IPS-NIHi11 (cell line): ENCODE measurements around the gene THAP4.

ENCODE experiments used
- DNase-seq: peaks from one replicate; pipeline ENCODE4 v3.0.0; 2012; ENCODE audit warnings: mixed read lengths, low spot score

THAP4 gene

DNA sequence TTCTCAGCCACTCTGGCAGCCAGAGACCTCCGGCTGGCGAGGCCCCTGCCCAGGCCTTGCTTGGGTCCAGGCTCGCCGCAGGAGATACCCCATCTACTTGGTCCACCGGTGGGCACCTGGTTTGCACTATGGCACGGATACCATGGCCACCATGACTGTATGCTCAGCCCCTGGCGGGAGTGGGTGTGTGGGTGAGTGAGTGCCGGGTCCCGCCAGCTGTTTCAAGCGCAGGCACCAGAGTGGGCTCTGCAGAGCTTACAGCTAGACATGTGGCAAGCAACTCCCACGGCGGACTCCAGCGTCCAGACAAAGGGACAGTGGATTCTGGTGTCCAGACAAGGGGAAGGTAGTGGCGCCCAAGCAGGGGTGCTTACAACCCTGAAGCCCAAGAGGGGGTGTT is 2.0 kb upstream of the THAP4 start:
- DNase-seq: no peak

- no peak for DNase-seq
Measured at GRCh38 chr2:241637795-241638660, 1.1 kb upstream of the THAP4 start.

GRCh38 chr2:241636182-241637017 is 558 bp downstream of the THAP4 start:
- DNase-seq: peak; percentile 80

DNA sequence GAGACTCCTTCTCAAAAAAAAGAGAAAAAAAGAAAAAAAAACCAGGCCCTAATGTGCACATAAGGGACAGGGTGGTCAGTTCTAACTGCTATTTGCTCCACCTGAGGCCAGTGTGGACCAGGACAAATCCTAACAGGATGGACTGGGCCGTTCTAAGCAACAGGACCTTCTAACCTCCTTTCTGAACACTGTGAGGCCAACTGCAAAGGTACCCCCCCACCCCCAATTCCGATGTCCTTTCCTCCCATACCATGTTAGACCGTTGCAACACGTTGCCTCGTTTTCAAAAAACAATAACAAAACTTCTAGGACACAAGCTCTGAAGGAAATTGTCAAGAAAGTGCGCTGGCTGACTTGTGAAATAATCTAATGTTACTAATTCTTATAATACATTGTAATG is 1.2 kb downstream of the THAP4 start:
- no peak for DNase-seq

DNA sequence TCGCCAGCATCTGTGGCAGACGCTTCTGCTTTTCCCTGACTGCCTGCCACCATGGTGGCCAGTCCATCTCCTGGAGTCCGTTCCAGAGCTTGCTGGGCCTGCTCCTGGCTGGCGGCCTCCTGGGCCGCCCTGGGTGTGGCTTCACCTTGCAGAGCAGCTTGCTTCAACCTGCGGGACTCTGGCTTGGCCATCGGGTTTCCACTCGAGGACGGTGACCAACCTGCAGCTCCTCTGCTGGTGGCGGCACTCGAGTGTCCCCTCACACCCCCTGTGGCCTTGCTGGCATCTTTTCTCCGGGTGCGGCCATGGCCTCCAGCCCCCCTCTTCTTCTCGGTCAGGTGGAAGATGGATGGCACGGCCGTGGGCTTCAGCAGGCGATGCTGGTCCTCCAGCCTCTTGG is 3.4 kb downstream of the THAP4 start:
- no peak for DNase-seq

GRCh38 chr2:241632478-241633325 is 4.3 kb downstream of the THAP4 start:
- no peak for DNase-seq

DNA sequence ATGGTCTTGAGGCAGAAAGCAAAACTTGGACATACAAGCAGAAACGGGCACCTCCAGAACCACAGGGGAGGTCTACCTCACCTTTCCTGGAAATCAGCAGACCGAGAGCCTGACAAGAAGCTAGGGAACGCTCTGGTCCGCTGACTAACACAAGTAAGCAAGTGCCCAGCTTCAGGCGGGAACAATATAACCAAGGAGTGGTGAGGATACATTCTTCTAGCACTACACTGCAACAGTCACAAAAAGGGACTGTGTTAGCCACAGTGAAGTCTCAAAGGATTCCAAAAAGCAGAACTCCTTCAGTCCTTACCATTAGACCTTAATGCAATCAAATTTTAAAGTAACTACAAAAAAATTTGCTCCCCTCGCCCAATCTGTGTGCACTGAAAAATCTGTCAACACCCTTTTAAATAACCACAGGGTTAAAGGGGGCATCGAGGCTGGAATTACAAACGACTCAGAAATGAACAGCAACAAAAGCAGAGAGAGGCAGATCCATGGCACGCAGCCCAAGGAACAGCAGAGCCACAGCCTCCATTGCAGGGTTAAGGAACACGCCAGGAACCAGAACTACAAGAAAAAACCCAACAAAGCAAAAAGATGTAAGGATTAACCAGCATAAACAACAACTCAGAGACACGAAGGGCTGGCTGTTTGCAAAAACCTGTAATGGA is 7.1 kb downstream of the THAP4 start:
- DNase-seq: no peak

GRCh38 chr2:241627675-241628074 is 9.3 kb downstream of the THAP4 start:
- no peak for DNase-seq

DNA sequence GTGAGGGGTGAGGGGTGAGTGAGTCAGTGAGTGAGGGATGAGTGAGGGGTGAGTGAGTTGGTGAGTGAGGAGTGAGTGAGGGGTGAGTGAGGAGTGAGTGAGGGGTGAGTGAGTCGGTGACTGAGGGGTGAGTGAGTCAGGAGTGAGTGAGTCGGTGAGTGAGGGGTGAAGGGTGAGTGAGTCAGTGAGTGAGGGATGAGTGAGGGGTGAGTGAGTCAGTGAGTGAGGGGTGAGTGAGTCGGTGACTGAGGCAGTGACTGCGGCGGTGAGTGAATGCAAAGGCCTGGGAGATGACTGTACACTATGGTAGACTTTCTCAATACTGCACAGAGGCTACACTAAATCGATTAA is 16.6 kb downstream of the THAP4 start:
- DNase-seq: no peak

DNA sequence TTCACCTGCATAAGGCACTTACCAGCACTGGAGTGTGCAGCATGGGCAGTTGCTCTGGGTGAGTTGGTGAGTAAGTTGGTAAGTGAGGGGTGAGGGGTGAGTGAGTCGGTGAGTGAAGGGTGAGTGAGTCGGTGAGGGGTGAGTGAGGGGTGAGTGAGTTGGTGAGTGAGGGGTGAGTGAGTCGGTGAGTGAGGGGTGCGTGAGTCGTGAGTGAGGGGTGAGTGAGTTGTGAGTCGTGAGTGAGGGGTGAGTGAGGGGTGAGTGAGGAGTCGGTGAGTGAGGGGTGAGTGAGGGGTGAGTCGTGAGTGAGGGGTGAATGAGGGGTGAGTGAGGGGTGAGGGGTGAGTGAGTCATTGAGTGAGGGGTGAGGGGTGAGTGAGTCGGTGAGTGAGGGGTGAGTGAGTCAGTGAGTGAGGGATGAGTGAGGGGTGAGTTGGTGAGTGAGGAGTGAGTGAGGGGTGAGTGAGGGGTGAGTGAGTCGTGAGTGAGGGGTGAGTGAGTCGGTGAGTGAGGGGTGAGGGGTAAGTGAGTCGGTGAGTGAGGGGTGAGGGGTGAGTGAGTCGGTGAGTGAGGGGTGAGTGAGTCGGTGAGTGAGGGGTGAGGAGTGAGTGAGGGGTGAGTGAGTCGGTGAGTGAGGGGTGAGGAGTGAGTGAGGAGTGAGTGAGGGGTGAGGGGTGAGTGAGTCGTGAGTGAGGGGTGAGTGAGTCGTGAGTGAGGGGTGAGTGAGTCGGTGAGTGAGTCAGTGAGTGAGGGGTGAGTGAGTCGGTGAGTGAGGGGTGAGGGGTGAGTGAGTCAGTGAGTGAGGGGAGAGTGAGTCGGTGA is 17.1 kb downstream of the THAP4 start:
- DNase-seq: no peak

DNA sequence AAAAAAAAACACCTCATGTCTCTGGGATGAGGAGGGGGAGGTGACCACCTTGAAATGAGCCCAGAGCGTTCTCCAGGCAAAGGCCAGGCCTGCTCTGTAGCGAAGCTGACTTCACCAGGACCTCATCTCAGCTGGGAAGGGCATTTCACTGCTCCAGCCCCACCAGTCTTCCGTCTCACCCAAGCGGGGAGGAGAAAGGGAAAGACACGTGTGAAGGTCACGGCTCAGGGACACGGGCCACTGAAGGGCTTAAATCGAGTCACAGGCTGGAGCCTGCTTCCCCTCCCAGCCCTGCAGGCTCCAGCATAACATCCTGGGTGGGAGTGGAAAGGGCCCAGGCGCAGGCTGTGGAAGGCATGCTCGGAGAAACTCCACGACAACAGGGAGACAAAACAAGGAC is 18.1 kb downstream of the THAP4 start:
- no peak for DNase-seq

DNA sequence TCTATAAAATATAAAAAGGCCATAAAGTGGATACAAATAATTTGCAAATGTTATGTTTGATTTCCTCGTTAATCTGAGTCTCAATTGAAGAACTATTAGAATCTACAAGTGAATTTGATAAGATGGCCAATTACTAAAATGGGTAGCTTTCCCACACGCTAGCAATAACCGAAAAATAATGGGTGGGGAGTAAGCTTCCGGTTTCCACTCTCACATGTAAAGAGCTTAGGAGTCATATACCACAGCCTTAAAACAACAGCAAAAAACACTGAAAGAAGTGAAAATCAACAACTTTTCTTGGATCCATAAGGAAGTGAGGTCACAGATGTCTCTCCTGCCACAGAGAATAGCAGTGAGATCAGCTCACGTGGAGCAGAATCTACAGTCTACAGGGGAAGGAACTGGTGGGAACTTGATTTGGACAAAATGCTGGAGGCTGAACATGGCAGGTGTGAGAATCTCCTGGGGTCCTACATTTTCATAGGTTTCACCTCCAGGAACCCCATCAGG is 18.6 kb downstream of the THAP4 start:
- DNase-seq: no peak

GRCh38 chr2:241617431-241618154 is 19.4 kb downstream of the THAP4 start:
- peak; percentile 40 for DNase-seq

GRCh38 chr2:241616168-241617125 is 20.5 kb downstream of the THAP4 start:
- DNase-seq: no peak

DNA sequence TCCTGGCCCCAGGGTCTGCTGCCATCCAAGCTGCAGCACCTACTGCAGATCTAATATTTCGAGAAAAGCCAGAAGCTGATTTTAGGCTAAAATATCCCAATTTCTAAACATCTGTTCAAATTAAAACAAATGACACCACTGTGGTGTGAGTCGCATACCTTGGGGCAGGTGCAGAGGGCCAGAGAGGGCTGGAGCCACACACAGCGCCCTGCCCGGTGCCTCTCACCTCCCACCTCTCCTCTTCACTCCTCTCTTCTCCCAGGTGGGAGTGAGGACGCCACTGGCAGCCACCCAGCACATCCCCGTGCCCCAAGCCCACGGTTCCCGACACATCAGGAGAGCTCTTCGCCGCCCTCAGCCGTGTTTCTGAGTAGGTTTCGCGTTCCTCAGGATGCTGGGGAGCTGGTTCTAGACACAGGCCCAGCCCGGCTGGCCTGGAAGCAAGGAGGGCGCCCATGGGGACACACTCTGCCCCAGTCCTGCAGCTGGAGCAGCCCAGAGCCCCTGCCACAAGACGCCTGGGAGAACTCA is 21.4 kb downstream of the THAP4 start:
- DNase-seq: no peak

DNA sequence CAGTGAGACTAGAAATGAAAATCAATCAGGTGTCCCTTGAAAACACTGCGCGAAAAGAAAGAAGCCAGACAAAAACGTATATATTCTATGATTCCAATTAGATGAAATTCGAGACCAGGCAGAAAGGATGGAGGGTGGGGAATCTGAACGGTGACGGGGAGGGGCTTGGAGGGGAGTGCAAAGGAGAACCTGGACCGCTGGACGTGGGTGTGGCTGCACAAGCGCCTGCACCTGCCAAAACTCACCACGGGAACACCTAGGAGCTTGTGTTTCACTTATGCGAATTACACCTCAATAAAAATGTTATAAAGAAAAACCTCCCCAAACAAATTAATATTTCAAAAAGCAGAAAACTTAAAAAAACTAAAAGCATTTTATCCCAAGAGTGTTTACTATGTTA is 21.9 kb downstream of the THAP4 start:
- no peak for DNase-seq

DNA sequence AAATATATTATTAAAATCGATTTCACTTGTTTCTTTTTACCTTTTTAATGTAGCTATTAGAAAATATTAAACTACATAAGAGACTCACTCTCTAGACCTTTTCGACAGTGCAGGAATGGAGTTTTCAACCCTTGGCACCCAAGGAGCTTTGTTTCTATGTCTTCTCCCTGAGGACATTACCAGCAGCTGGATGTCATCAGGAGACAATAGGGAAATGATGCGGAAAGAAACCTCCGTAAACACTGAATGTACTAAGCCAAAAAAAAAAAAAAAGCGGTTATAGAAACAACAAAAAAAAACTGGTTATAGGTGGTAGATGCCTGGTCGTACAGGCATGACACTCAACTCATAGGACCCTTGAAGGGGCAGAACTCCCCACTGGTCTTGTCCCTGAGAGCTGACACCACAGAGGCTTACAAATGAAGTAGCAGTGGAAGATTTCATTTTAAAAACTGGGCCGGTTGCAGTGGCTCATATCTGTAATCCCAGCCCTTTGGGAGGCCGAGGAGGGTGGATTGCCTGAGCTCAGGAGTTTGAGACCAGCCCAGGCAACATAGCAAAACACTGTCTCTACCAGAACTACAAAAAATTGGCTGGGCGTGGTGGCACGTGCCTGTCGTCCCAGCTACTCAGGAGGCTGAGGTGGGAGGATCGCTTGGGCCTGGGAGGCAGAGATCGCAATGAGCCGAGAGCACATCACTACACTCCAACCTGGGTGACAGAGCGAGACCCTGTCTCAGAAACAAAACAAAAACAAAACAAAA is 23.8 kb downstream of the THAP4 start:
- DNase-seq: no peak
